ENCODE data around the gene SEC23IP.

- TF ChIP-seq CTCF (IDR thresholded peaks at IDR 0.05) (no peak), POLR2AphosphoS5 (IDR thresholded peaks at IDR 0.05) (no peak), POLR2A (IDR thresholded peaks at IDR 0.05) (no peak)
Measured at GRCh38 chr10:119845656-119846055, 46.9 kb upstream of the SEC23IP start.

Measured in stomach (tissue), 4 donors.